OCI-LY3 (cell line): ENCODE data around the gene CBX1.
"Not testable (repeated sequence)": the region's sequence is repeated elsewhere in the genome, so short reads cannot be mapped to it uniquely, and the experiment has no call there.

Experiments used
- H2AFZ ChIP-seq: fragments of 200-600, 300-600 bp; shearing (Covaris generic); 2 replicates; pipeline ENCODE4 v1.6.0; 2014; ENCODE audit warnings: antibody characterized with exemption, low read depth, low read length
- H3K27ac ChIP-seq: fragments of 200-600, 300-600 bp; sonication (generic); 2 replicates; pipeline ENCODE4 v1.5.1; 2014; ENCODE audit warnings: mild to moderate bottlenecking, low read length, moderate library complexity, mixed read lengths
- H3K27me3 ChIP-seq: fragments of 200-600, 300-600 bp; sonication (generic); 2 replicates; pipeline ENCODE4 v1.6.1; 2014; ENCODE audit warnings: low read depth, low read length, mixed read lengths
- H3K36me3 ChIP-seq: fragments of 200-600, 300-600 bp; sonication (generic); replicated peaks from 2 replicates; pipeline ENCODE3; 2014; ENCODE audit warnings: low read depth, low read length, mixed read lengths
- H3K4me1 ChIP-seq: fragments of 300-600, 200-600 bp; sonication (generic); 2 replicates; pipeline ENCODE4 v1.6.1; 2014; ENCODE audit warnings: low read length, mixed read lengths
- H3K4me2 ChIP-seq: fragments of 200-600, 300-600 bp; sonication (generic); 2 replicates; pipeline ENCODE4 v1.6.1; 2014; ENCODE audit warnings: low read length, mixed read lengths
- H3K4me3 ChIP-seq: fragments of 300-600, 200-600 bp; sonication (generic); 2 replicates; pipeline ENCODE4 v1.5.1; 2014; ENCODE audit warnings: antibody characterized with exemption, mild to moderate bottlenecking, low read length, moderate library complexity
- H3K79me2 ChIP-seq: fragments of 300-600, 200-600 bp; shearing (Covaris generic); 2 replicates; pipeline ENCODE4 v1.6.1; 2014; ENCODE audit warnings: mild to moderate bottlenecking, low read length, mixed read lengths
- H3K9ac ChIP-seq: fragments of 300-600, 200-600 bp; shearing (Covaris generic); 2 replicates; pipeline ENCODE4 v1.6.0; 2014; ENCODE audit warnings: mild to moderate bottlenecking, low read length, moderate library complexity
- H3K9me3 ChIP-seq: fragments of 200-600, 300-600 bp; shearing (Covaris generic); 2 replicates; pipeline ENCODE4 v1.6.1; 2014; ENCODE audit warnings: low read length, mixed read lengths; ENCODE audit not compliant: insufficient read depth
- H4K20me1 ChIP-seq: fragments of 200-600, 300-600 bp; sonication (generic); 2 replicates; pipeline ENCODE4 v1.6.1; 2016; ENCODE audit warnings: low read length, mixed read lengths; ENCODE audit not compliant: insufficient read depth
- CTCF ChIP-seq: fragments of 200-600, 300-600 bp; sonication (generic); IDR thresholded peaks from 2 replicates; pipeline ENCODE4 v1.5.1; 2014; ENCODE audit warnings: antibody characterized with exemption, low read length, low read depth
- EZH2phosphoT487 ChIP-seq: fragments of 200-600 bp; shearing (Covaris generic); IDR thresholded peaks from 2 replicates; pipeline ENCODE4 v1.6.1; 2018; ENCODE audit warnings: antibody characterized with exemption, mixed run types, low read depth

The CBX1 gene

GRCh38 chr17:48068491-48068961, 32.8 kb downstream of the CBX1 start:
- Histone ChIP-seq H3K9ac (no peak overlapping the region), H3K4me1 (no peaks in the 10 kb centered on the region), H2AFZ (no peak overlapping the region), H3K27ac (no peak overlapping the region), H3K9me3 (no peaks in the 10 kb centered on the region), H3K4me2 (no peak overlapping the region), H3K79me2 (peaks cover 7% of the 10 kb centered on the region), H3K27me3 (no peaks in the 10 kb centered on the region), H3K36me3 (peaks cover 47% of the 10 kb centered on the region), H3K4me3 (no peak overlapping the region), H4K20me1 (peaks cover 10% of the 10 kb centered on the region)
- peak; percentile 26; the same call in 1 of the 2 replicates for TF ChIP-seq CTCF
- no peak for TF ChIP-seq EZH2phosphoT487

GRCh38 chr17:48067808-48068207, 33.5 kb downstream of the CBX1 start:
- not testable (repeated sequence) for H3K4me2 ChIP-seq, H3K27ac ChIP-seq, H3K9me3 ChIP-seq, H2AFZ ChIP-seq, H3K79me2 ChIP-seq, H3K4me1 ChIP-seq, H3K4me3 ChIP-seq, H3K9ac ChIP-seq, H3K27me3 ChIP-seq
- Histone ChIP-seq H3K36me3 (peaks cover 45% of the 10 kb centered on the region), H4K20me1 (peaks cover 10% of the 10 kb centered on the region)

GRCh38 chr17:48067245-48067644, 34.0 kb downstream of the CBX1 start:
- Histone ChIP-seq H3K79me2 (peaks cover 7% of the 10 kb centered on the region), H3K4me1 (no peaks in the 10 kb centered on the region), H4K20me1 (peaks cover 10% of the 10 kb centered on the region), H3K27me3 (no peaks in the 10 kb centered on the region), H3K9me3 (no peaks in the 10 kb centered on the region), H3K4me2 (no peak overlapping the region), H3K36me3 (peaks cover 49% of the 10 kb centered on the region), H3K9ac (no peak overlapping the region), H3K4me3 (no peak overlapping the region), H2AFZ (no peak overlapping the region), H3K27ac (no peak overlapping the region)
- no peak for TF ChIP-seq EZH2phosphoT487
- TF ChIP-seq CTCF = no peak

- no peak overlapping the region for H3K9ac ChIP-seq
- TF ChIP-seq EZH2phosphoT487 (no peak), CTCF (no peak)
Measured at GRCh38 chr17:48066656-48067055, 34.6 kb downstream of the CBX1 start.

GRCh38 chr17:48066192-48066591, 35.1 kb downstream of the CBX1 start:
- Histone ChIP-seq H3K27ac (no peak overlapping the region), H4K20me1 (peaks cover 10% of the 10 kb centered on the region; the same call in 1 of the 2 replicates), H3K27me3 (no peaks in the 10 kb centered on the region), H3K9me3 (no peaks in the 10 kb centered on the region), H3K9ac (no peak overlapping the region), H3K79me2 (peaks cover 7% of the 10 kb centered on the region), H3K36me3 (peaks cover 48% of the 10 kb centered on the region), H2AFZ (no peak overlapping the region), H3K4me2 (no peak overlapping the region), H3K4me3 (no peak overlapping the region), H3K4me1 (no peaks in the 10 kb centered on the region)
- no peak for TF ChIP-seq CTCF
- no peak for TF ChIP-seq EZH2phosphoT487

More at GRCh38 chr17:48066656-48067055, 34.6 kb downstream of the CBX1 start:
- Histone ChIP-seq H3K4me2 (no peak overlapping the region), H3K4me1 (no peaks in the 10 kb centered on the region), H4K20me1 (peaks cover 10% of the 10 kb centered on the region; the same call in 1 of the 2 replicates), H3K79me2 (peaks cover 7% of the 10 kb centered on the region), H3K27ac (no peak overlapping the region), H3K4me3 (no peak overlapping the region), H3K9me3 (no peaks in the 10 kb centered on the region), H3K27me3 (no peaks in the 10 kb centered on the region), H3K36me3 (peaks cover 50% of the 10 kb centered on the region), H2AFZ (no peak overlapping the region)
